Femur (tissue), 1 donor: Measurements from ENCODE around the gene PRLR.

Source experiments
- DNase-seq: peaks from one replicate; pipeline ENCODE4 v3.0.0-alpha.2; 2017

Gene PRLR

GRCh38 chr5:35158622-35159369, 71.5 kb downstream of the PRLR start:
- no peak for DNase-seq

GRCh38 chr5:35158204-35158603, 72.1 kb downstream of the PRLR start:
- DNase-seq: no peak

GRCh38 chr5:35153375-35153932, 76.8 kb downstream of the PRLR start:
- no peak for DNase-seq

GRCh38 chr5:35152733-35153132, 77.6 kb downstream of the PRLR start:
- DNase-seq: no peak

- DNase-seq: no peak
These were observed 79.0 kb downstream of the PRLR start for GRCh38 chr5:35151146-35151920.

GRCh38 chr5:35149041-35149440, 81.2 kb downstream of the PRLR start:
- DNase-seq: no peak

GRCh38 chr5:35146406-35146805, 83.9 kb downstream of the PRLR start:
- no peak for DNase-seq

GRCh38 chr5:35145691-35146317, 84.5 kb downstream of the PRLR start:
- no peak for DNase-seq

- DNase-seq: no peak
These were observed 85.3 kb downstream of the PRLR start for GRCh38 chr5:35145012-35145411.

- no peak for DNase-seq
These were observed 86.4 kb downstream of the PRLR start for GRCh38 chr5:35143841-35144240.

GRCh38 chr5:35141739-35142138, 88.5 kb downstream of the PRLR start:
- no peak for DNase-seq

GRCh38 chr5:35138232-35138631, 92.1 kb downstream of the PRLR start:
- no peak for DNase-seq

- DNase-seq: no peak
These were observed 93.9 kb downstream of the PRLR start for GRCh38 chr5:35136386-35136785.

GRCh38 chr5:35135239-35135700, 95.0 kb downstream of the PRLR start:
- DNase-seq: no peak

- no peak for DNase-seq
These were observed 95.8 kb downstream of the PRLR start for GRCh38 chr5:35134278-35135030.

GRCh38 chr5:35133186-35133585, 97.1 kb downstream of the PRLR start:
- DNase-seq: no peak

GRCh38 chr5:35131723-35132122, 98.6 kb downstream of the PRLR start:
- no peak for DNase-seq

- DNase-seq: no peak
These were observed 100.3 kb downstream of the PRLR start for GRCh38 chr5:35129921-35130485.

GRCh38 chr5:35129276-35129675, 101.0 kb downstream of the PRLR start:
- DNase-seq: no peak

GRCh38 chr5:35127006-35127405, 103.3 kb downstream of the PRLR start:
- DNase-seq: no peak

GRCh38 chr5:35125746-35126145, 104.5 kb downstream of the PRLR start:
- no peak for DNase-seq

- no peak for DNase-seq
These were observed 105.4 kb downstream of the PRLR start for GRCh38 chr5:35124932-35125331.
